HG03064 (cell line): Measurements from ENCODE around the gene DZIP1L.

Experiments used
- ATAC-seq: cut with Tn5 transposase; IDR thresholded peaks from one replicate; pipeline ENCODE4 v1.9.1; 2021; ENCODE audit warnings: low read depth; ENCODE audit not compliant: unreplicated experiment

The DZIP1L gene

DNA sequence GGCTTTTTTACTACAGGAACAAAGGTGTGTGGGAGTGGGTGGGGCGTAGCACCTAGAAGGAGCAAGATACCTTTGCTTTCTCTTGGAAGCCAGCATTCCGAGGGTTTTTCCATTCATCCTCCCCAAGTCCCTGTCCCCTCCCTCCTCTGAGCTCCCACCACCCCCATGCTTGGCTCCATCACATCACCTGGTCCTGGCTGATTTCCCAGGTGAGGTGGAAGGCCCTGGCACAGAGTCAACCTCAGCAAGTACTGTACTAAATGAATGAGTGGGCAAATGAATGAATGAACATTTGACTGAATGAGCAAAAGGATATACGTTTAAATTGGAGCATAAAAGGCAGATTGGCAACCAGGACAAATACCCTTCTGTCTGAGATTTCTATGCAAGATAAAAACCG lies 45.4 kb downstream of the DZIP1L start:
- ATAC-seq = no peak

DNA sequence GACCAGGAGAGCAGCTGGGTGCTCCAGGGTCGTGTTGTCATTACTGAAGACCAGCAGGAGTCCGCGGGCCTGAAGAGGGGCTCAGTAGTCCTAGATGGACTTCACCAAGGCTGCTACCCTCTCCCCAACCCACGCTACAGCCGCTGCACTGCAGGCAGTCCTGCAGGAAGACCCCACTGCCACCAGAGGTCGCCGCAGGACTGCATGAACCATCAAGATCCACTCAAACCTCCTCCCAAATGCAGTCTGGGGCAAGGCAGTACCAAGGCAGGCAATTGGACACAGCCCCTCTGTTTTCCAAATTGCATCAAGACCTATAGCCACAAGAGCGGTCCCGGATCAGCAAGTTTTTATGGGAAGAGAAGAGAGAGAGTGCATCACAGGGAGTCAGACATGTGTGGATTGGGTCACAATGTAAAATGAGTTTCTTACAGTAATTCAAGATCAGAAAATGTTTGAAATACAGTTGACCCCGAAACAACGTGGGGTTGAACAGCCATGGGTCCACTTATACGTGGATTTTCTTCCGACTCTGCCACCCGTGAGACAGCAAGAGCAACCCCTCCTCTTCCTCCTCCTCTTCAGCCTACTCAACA lies 46.7 kb downstream of the DZIP1L start:
- ATAC-seq = peak; percentile 62

DNA sequence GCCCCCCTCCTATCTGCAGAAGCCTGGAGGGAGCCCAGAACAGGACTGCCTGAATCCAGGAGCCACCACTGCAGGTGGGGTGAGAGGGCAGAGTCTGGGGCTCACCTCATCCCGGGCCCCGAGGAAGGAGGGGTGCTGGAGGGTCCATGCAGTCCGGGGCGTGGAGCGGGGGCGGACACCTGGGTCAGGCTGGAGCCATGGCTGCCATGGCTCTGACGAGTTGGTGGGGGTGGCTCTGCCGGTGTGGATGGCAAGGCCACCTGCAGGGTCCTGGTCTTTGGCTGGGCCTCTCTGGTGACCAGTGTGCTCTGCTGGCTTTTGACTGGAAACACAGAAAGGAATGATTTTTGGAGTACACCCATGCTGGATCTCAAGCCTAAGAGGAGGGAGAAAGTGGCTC lies 47.4 kb downstream of the DZIP1L start:
- no peak for ATAC-seq

DNA sequence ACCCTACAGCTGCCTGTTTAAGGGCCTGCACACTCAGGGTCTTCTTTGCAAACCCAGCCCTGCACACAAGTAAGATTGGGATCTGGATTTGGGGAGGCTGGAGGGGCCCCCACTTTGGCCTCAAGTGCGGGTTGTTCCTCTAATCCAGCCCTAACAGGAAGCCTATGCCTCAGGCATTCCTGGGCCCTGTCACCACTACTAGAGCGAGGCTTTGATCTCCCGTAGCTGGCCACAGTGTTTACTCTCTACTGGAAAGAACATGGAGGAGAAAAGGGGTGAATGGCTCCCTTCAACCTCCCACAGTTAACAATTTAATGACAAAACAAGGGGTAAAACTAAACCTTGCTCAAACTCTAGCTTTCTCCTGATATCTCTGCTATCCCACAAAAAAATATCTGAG lies 48.4 kb downstream of the DZIP1L start:
- ATAC-seq = no peak

DNA sequence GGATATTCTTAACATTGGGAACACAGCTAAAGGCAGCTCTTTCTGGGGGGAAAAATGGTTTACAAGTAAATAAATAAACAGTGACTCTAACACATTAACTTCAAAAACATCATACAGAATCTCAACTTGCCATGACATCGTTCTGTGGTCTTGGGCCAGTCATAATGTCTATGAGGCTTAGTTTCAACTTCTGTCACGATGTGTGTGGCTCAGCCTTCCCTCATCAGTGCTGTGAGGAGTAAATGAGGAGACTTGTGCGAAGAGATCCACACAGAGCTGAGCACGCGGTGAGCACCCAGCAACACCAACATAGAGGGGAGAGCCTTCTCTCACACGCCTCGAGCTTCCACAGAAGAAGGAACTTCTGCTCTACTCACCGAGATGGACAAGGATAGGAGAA lies 49.0 kb downstream of the DZIP1L start:
- peak; percentile 74 for ATAC-seq

DNA sequence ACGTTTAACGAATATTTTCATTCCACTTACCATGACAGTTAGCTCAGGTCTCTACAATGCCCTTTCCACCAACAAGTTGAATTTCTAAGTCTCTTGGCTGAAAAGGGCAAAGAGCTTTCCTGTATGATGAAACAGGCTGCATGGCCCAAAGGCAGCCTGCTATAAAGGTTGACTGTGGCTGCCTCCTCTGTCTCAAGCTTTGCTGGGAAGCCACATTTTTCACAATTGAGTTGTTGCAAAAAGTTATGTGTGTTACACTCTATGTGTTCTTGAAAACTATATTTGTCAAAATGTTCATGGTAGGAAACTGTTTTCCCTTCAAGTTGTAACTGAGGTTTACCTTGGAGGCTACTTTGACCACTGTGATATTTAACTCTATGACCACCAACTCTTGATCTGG lies 49.5 kb downstream of the DZIP1L start:
- ATAC-seq = peak; percentile 5

DNA sequence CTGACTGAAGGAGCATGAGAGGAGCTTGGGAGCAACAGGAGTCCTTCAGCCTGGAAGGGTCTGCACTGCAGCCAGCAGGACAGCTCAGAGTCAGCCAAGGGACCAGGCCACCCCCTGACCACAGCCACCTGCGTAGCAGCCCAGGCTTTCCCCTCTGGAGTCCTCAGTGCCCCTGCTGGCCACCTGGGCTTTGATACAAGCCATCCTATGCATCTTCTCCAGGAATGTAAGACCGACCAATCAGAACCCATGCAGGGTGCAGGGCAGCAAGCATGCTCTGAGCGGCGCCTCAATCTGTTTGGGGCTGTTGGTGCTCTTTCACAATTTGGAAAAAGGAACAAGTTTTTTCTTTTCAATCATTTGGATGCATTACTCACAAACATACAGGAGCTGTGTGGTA lies 52.0 kb downstream of the DZIP1L start:
- no peak for ATAC-seq

DNA sequence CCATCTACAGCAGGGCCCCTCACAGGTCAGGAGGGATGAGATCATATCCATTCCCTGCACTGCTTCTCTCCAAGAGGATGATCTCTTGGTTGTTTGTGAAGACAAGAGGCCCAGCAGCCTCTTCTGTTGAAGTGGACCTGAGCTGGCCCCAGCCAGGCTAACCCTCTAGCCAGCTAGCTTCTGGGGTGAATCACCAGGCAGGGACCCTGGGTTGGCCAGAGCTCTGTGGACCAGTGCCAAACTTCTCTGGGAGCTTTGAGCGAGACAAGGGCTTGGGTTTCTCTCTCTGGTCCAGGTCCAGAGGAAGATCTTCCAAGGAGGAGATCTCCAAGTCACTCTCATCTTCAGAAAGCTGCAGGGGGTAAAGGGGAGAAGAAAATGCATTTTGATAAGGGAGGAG lies 52.8 kb downstream of the DZIP1L start:
- ATAC-seq = no peak

DNA sequence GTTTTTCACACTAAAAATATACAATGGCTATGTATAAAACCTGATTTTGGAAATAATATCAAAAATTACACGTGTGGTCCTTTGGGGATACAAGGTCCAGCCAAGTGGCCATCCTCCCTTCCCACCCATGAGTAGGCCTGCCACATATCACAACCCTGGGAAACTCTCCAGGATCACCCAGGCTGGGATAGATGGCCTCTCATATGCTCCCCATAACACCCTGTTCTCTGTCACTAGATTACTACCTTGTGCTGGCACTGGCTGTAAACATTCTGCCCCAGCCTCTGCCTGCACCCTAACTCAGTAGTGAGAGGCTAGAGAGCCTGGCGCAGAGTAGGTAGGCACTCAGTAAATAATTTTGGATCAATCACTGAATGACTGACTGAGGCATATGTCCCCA lies 53.4 kb downstream of the DZIP1L start:
- no peak for ATAC-seq

DNA sequence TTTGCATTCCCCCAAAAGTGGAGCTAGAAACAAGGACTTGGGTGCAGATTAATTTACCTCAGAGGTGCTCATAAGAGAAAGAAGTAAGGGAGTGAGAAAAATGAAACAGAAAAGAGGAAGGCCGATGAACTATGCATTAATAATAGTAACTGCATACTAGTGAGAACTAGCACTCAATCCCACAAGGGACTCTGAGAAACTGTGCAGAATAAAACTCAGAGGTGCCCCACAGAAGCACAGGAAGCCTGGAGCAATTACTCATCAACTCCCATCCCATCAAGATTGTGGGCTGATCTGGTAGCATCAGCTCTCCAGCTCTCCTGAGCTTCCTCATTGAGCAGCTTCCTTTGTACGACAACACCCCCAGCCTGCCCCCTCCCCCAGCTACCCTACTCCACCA lies 54.6 kb downstream of the DZIP1L start:
- no peak for ATAC-seq

DNA sequence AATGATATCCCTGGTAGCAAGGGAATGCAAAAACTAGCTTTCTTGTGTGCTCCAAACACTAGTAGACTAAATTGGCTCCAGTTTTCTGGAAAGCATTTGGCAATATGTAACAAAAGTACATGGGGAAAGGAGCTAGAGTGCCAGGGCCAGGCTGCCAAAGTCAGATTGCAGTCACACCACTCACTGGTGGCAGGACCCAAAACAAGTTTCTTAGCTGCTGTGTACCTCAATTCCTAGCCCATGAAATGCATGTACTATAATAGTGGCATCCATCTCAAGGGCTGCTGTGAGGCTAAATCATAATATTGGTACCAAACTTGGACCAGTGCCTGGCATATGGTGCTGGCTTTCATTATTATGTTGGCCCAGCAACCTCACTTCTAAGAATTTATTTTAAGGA lies 56.1 kb downstream of the DZIP1L start:
- ATAC-seq = no peak

DNA sequence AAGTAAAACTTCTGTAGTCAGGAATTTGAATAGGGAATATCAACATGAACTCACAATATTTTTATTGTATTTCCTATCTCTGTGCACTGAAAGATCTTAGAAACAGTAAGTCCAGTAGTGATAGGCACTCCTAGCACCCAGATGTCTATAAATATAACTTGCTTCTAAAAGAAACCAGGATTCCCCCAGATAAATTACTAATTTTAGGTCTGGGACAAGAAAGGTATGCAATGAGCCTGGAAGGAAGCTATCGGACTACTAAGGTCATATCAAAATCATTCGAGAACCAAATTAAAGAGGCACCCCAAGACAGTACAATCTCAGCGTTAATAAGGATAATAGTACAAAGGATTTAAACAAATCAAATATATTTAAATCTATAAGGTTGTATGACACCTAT lies 58.0 kb downstream of the DZIP1L start:
- ATAC-seq = no peak

DNA sequence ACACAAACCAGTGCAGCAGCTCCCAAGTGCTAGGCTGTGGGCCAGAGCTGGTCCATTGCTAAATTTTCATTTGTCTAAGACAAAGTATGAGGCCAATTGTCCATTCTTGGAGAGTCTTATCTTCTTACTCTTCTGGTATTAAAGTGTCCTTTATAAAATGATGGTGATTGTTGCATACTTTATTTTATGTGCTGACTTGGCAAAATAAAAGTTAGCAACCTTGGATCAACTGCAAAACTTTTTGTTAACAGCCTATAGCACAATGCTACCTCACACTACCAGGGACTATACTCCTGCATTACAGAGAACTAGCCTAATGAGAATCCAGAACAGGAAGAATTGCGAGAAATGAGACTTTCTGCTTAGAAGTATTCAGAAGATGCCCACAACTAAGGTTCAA lies 61.4 kb downstream of the DZIP1L start:
- no peak for ATAC-seq

DNA sequence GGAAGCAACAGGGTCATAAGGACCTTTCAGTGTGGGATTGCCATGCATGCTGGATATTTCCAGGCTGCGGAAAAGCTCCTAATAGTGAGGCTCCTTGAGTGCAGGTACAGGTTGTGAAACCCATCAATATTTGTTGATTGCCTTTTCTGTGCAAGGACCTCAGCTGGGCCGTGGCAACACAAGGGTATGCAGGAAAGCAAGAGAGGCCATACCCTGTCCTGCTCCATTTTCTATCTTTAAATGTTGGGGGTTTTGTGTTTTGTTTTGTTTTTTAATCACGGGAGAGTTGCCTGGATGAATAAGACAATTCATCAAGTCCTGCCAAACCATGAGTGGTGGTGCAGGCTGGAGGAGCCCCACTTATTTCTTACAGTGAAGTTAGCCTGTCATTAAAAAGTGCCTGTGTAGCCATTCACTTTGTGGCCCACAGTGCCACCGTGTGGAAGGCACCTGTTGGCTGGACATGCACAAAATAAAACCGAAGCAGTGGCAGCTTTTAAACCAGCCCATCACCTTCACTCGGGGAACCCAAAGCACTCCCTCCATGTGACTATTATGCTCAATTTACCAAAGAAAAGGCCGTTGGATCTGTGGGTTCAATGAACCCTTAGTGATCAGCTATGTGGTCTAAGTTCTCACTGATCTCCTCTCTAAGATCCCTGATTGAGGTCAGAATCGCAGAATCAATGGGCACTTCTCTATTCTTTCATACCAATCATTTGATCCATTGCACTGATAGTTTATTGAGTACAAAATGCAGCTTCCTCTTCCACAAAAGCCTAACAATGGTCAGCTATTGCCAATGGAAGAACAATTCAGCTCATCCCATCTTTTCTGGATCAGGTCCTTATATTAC lies 63.2 kb downstream of the DZIP1L start:
- no peak for ATAC-seq

DNA sequence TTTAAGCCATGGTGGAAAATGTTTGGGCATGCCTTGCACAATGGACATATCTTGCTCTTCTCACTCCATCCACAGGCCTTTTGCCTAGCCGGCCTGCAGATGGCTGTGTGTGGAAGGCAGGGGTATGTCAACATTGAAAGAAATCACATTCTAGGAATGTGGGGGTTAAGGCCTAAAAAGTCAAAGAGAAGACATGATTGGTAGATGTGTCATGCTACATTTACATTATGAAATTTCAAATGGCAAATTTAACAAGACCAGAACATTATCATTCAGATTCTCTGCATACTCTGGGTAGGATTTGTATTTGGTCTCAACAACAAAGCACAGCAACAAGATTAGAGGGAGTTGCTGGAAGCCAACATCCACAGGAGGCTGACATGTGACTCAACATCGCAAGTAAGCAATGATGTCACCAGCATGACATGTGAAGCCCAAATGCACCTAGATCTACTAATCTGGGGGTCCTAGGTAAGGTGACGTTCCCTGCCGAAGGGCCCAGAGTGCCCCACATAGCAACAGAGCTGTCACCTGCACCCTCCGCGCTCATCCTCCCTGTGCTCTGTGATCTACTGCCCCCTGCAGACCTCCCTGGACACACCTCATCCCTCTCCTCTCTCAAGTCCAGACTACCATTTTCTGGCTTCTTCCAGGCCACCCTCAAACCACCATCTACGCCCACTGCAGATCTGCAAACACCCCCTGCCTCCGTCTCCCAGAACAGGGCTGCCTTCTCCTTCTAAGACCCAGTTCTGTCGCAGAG lies 66.1 kb downstream of the DZIP1L start:
- ATAC-seq = no peak

DNA sequence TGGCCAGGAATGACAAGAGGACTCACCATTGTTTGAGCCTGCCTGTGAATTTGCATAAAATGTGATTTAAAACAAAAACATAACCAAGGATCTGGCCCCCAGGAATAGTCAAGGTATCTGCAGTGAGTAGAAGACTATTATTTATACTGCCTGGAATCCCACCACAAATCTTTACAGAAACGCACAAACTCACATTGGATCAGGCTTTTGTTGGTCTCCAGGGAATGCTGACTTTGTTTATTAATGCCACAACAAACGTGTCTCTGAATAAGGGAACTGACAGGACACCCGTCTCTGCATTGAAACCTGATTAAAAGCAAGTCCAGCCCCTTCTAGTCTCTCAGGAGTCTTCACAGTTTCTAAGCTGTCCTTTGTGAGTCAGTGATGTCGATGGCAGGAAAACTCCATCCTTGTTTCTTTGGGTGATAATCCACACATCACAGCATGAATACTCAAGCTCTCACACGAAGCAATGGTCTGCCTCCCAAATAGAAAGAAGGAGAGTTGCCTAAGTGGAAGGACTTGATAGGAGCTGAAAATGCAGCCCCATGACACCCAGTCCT lies 67.7 kb downstream of the DZIP1L start:
- ATAC-seq = no peak

DNA sequence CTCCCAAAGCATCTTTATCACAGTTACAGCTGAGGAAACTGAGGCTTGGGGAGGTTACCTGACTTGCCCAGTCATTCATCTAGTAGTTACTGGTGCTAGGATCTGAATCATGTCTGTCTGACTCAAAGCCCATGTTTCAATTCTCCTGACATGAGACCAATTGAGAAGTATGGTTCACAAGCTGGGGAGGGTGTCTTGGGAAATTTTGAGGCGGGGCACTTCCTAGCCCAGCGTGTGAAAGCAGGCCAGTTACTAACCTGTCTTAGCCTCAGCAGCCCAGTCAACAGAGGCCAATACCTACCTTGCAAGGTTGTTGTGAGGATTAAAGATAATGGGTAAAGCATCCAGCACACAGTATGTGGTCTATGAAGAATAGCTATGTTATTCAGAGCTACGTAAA lies 68.5 kb downstream of the DZIP1L start:
- no peak for ATAC-seq

DNA sequence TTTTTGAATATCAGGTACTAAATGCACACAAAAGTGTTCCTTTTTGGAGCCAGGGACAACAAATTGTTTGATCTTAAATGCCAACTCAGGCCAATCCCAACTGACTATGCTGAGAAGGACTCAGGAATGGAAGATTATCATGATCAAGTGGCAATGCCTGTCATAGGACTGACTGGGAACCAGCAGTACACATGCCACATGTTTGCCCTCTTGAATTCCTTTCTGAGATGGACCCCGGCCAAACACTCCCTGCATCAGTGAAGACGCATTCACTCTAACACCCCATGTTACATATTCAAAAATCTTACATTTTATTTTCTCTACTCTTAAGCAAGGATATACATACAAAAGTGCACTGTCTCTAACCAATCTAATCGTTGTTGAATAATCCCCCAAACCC lies 69.3 kb downstream of the DZIP1L start:
- ATAC-seq = no peak

DNA sequence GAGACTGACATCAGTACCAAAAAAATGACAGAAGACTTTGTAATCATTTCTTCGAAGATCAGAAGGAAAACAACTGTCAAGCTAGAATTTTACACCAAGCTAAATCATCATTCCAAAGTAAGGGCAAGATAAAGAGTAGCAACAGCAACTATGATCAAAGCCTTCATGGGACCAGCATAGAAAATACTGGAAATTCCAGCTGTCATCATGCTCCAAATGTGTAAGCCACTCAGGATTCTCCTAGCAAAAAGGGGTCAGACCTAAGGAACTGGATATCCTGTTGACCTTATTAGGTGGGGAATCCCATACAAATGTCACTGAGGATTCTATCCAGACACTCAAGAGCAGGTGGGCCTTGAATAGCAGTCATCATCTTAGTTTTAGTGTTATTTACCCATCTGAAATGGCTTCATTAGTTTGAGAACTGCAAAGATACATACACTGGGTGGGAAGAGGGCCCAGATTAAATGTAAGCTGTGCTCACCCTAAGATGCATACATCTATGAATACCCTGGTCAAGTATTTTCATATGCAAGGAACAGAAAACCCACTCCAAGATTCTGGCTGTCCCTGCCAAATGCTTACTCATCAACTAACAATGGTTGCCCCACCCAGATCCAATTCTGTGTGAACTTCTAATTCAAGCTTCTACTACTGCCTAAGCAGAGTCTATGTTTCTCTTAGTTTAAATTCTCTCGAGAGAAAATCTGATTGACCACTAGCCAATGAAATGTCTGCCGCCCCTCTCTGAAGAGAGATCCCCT lies 72.0 kb downstream of the DZIP1L start:
- no peak for ATAC-seq

DNA sequence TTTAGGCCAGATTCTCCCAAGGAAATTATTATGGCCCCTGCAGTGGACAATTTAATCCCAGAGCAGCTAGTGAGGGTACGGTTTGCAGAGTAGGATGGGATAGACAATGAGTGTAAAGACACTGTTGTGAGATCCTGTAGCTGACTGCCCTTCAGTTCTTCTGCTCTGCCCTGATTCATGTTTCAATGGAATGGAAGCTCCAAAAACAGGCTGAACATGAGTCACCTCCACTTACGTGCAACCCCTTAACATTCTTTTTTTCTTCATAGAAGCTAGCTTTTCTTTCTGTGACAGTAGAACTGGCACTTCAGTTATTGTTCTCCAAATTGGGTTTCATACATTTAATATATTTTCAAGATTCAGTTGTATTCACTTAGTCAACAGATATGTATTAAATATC lies 73.4 kb downstream of the DZIP1L start:
- no peak for ATAC-seq
